ENCODE measurements around the gene NAV3. TPM values are rescaled to one million over a fixed set of nuclear protein-coding genes. Genes with fewer than 3 reads are reported as not detected.

The NAV3 gene
- total RNA-seq, 1 experiment from 2014 or later: 3.0 TPM

DNA sequence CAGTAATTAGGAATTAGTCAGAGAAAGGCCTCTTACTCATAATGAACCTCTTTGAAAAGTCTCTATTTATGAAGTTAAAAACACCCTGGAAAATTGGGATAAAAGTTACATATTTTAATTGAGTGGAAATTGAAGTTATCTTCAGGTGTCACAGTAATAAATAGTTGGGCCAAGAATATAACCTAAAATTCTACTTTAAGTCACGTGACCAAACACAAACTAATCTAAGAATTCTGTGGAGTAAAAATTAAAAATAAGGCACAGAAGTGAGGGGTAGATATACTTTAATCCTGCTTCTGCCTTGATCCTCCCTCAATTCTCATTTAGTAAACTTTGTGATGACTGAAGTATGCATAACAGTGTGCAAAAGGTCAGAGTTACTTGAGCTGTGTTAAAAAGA, 226.4 kb downstream of the NAV3 start:
- H3K4me1 Mint-ChIP-seq: no peaks in the 10 kb centered on the region

More for the DNA sequence above, 226.4 kb downstream of the NAV3 start:
- no peaks in the 10 kb centered on the region for H3K9me3 ChIP-seq (ENCODE audit: control insufficient read depth, low read depth, low read length)
- no peaks in the 10 kb centered on the region for H3K27me3 Mint-ChIP-seq (ENCODE audit: low read depth)
- H4K8ac ChIP-seq (replicated peaks; ENCODE audit: insufficient read length, low read depth, low read length): no peak overlapping the region
- no peaks in the 10 kb centered on the region for H3K9me3 Mint-ChIP-seq
- no peak overlapping the region for H2BK12ac ChIP-seq (ENCODE audit: insufficient read length, low read depth, low read length)
- H3K4me2 ChIP-seq (ENCODE audit: insufficient read depth, insufficient read length, low read length): no peak overlapping the region
- no peak overlapping the region for H2BK5ac ChIP-seq (ENCODE audit: insufficient read length, low read length)
- H4K91ac ChIP-seq (ENCODE audit: insufficient read length, low read depth, low read length): no peak overlapping the region
- no peak overlapping the region for H4K5ac ChIP-seq (ENCODE audit: insufficient read length, low read depth, low read length)
- no peak overlapping the region for H2BK120ac ChIP-seq (ENCODE audit: low read depth, low read length, poor library complexity, severe bottlenecking)
- H3K23ac ChIP-seq (ENCODE audit: insufficient read length, low read depth, low read length): no peak overlapping the region
- H3K23me2 ChIP-seq (ENCODE audit: insufficient read length, low read depth, low read length, poor library complexity, severe bottlenecking): no peaks in the 10 kb centered on the region
- H3K36me3 Mint-ChIP-seq (ENCODE audit: insufficient read depth in 1 of 3, low read depth in 3 of 3): no peaks in the 10 kb centered on the region
- no CpG with 5 or more reads among the region's 1 CpG for WGBS (ENCODE audit: extremely low coverage, insufficient read length, low lambda C conversion rate)
- H3K27me3 ChIP-seq (ENCODE audit: insufficient read depth, low read length): no peaks in the 10 kb centered on the region
- H2BK20ac ChIP-seq (ENCODE audit: low read depth, low read length, poor library complexity, severe bottlenecking): no peak overlapping the region
- H3T11ph ChIP-seq (ENCODE audit: low read length): no peak overlapping the region
- 0 out of 7 replicates have a peak overlapping the region, but pooled peaks of 1 of the 3 experiments have one; percentile 10 for H3K27ac Mint-ChIP-seq
- no peak overlapping the region for H3K18ac ChIP-seq (ENCODE audit: insufficient read length, low read depth, low read length)
- no peak overlapping the region for H2BK15ac ChIP-seq (ENCODE audit: low read depth, low read length)
- H3K56ac ChIP-seq (ENCODE audit: insufficient read length, low read depth, low read length): no peak overlapping the region
- H3K79me2 ChIP-seq (ENCODE audit: insufficient read depth, low read length): no peaks in the 10 kb centered on the region
- no peak overlapping the region for H3K4ac ChIP-seq (ENCODE audit: low read depth, low read length)
- H3K27ac ChIP-seq (ENCODE audit: insufficient read length, low read depth, low read length): no peak overlapping the region
- H3K4me1 ChIP-seq (ENCODE audit: insufficient read depth, low read length): no peaks in the 10 kb centered on the region
- TF ChIP-seq CTCF (conservative IDR thresholded peaks at IDR 0.05): no peak
- H4K20me1 ChIP-seq (ENCODE audit: control insufficient read depth, insufficient read depth, insufficient read length): no peaks in the 10 kb centered on the region
- H2AFZ ChIP-seq (ENCODE audit: low read length): no peak overlapping the region
- no peak overlapping the region for H2AK5ac ChIP-seq (ENCODE audit: insufficient read length, low read length)
- H3K9ac ChIP-seq (ENCODE audit: extremely low read depth, insufficient read length, low read length): no peak overlapping the region
- DNase-seq: no peak
- H3K4me3 Mint-ChIP-seq: no peak overlapping the region
- H3K79me1 ChIP-seq (ENCODE audit: insufficient read depth, low read depth, low read length, poor library complexity, severe bottlenecking): no peaks in the 10 kb centered on the region
- H3K14ac ChIP-seq (ENCODE audit: insufficient read depth, low read length): no peak overlapping the region
